ENCODE data around the gene CSH2.
"Not testable (repeated sequence)": the region's sequence is repeated elsewhere in the genome, so short reads cannot be mapped to it uniquely, and the experiment has no call there.

GRCh38 chr17:63901971-63902370 is 28.5 kb upstream of the CSH2 start:
- not testable (repeated sequence) for TF ChIP-seq CTCF, POLR2A (IDR thresholded peaks at IDR 0.05)

Data from prostate gland (tissue), 2 donors.